T-helper 17 cell (primary cell): ENCODE measurements around the gene GRHL1. TPM values are rescaled to one million over a fixed set of nuclear protein-coding genes. Genes with fewer than 3 reads are reported as not detected.
"Not testable (repeated sequence)": the region's sequence is repeated elsewhere in the genome, so short reads cannot be mapped to it uniquely, and the experiment has no call there.

Experiments
- ATAC-seq: fragments of 150-1000 bp; cut with Tn5 transposase; 2 replicates; pipeline ENCODE4 v1.10.0; 2021; ENCODE audit warnings: mild to moderate bottlenecking, moderate library complexity
- DNase-seq, 3 donors: peaks; one replicate each; pipeline versions ENCODE4 v3.0.0 to v3.0.0-alpha.2; 2020 to 2021
- H3K9me3 ChIP-seq: one replicate; pipeline ENCODE4 v1.7.0; 2013; ENCODE audit warnings: low read length, mild to moderate bottlenecking; ENCODE audit not compliant: control insufficient read depth, poor library complexity, severe bottlenecking
- H3K27ac Mint-ChIP-seq: one replicate; pipeline ENCODE4 v1.8.0; 2022; ENCODE audit warnings: mild to moderate bottlenecking, moderate library complexity, mixed read lengths
- H3K27me3 Mint-ChIP-seq: one replicate; pipeline ENCODE4 v1.8.0; 2022; ENCODE audit warnings: mixed read lengths
- H3K36me3 Mint-ChIP-seq: one replicate; pipeline ENCODE4 v1.8.0; 2022; ENCODE audit warnings: low read depth, mixed read lengths
- H3K4me1 Mint-ChIP-seq: one replicate; pipeline ENCODE4 v1.8.0; 2022; ENCODE audit warnings: mild to moderate bottlenecking, mixed read lengths
- H3K4me3 Mint-ChIP-seq: one replicate; pipeline ENCODE4 v1.8.0; 2022; ENCODE audit warnings: mild to moderate bottlenecking, moderate library complexity, mixed read lengths
- total RNA-seq, 4 donors: library from RNA in 2 of 4; stranded (reverse) in 2 of 4; gene quantifications; one replicate each; pipeline ENCODE4 v1.2.3 and lab custom pipeline; 2022 to 2026

Gene GRHL1
- total RNA-seq, 2 donors from 2014 or later: 0.60 to 3.7 TPM

DNA sequence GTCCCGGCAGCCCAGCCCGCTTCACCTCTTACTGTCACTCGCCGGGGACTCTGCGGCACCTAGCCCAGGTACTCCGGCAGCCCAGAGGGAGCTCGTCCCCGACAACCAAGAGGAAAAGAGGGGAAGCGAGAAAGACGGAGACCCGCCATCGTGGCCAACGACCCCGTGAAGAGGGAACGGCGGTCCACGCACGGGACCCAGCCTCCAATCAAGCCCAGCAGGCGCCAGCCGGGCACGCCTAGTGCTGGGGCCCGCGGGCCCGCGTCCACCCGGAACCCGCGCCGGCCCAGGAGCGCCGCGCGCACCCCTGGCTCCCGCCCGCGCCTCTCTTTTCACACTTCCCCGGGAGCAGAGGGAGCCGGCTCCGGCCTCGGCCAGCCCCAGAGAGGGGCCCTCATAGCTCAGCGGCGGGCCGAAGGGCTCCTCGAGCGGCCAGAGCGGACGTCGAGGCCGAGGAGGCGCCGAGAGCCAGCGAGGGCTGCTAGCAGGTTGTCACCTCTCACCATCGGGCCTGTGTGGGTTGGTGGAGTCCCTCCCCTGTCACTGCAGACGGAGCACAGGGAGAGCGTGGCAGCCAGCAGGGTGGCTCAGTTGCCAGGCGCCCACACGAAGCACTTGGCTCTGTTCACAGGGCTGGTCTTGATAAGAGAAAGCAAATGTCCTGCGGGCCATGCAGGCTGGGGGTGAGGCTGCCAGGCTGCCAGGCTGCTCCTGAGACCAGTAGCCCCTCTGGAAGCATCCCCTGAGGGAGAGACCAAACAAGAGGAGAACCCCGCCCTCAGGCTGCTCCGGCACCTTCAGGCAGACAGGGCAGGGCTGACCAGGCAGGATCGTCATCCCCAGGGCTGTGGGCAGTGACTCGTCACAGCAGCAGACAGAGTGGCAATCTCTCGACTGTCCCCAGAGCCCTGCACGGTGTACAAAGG, 55.0 kb downstream of the GRHL1 start:
- H3K4me1 Mint-ChIP-seq: peaks cover 2% of the 10 kb centered on the region
- no peaks in the 10 kb centered on the region for H3K36me3 Mint-ChIP-seq
- peaks cover 32% of the 10 kb centered on the region for H3K27me3 Mint-ChIP-seq
- H3K4me3 Mint-ChIP-seq: no peak overlapping the region
- ATAC-seq (no peak), DNase-seq (no peak)
- no peaks in the 10 kb centered on the region for H3K9me3 ChIP-seq
- H3K27ac Mint-ChIP-seq: no peak overlapping the region

- Mint-ChIP-seq H3K36me3 (no peaks in the 10 kb centered on the region), H3K27ac (no peak overlapping the region), H3K27me3 (peaks cover 32% of the 10 kb centered on the region), H3K4me1 (peaks cover 2% of the 10 kb centered on the region), H3K4me3 (no peak overlapping the region)
- H3K9me3 ChIP-seq: no peaks in the 10 kb centered on the region
- DNase-seq (no peak), ATAC-seq (no peak)
Measured at GRCh38 chr2:10007435-10007834, 55.9 kb downstream of the GRHL1 start.

DNA sequence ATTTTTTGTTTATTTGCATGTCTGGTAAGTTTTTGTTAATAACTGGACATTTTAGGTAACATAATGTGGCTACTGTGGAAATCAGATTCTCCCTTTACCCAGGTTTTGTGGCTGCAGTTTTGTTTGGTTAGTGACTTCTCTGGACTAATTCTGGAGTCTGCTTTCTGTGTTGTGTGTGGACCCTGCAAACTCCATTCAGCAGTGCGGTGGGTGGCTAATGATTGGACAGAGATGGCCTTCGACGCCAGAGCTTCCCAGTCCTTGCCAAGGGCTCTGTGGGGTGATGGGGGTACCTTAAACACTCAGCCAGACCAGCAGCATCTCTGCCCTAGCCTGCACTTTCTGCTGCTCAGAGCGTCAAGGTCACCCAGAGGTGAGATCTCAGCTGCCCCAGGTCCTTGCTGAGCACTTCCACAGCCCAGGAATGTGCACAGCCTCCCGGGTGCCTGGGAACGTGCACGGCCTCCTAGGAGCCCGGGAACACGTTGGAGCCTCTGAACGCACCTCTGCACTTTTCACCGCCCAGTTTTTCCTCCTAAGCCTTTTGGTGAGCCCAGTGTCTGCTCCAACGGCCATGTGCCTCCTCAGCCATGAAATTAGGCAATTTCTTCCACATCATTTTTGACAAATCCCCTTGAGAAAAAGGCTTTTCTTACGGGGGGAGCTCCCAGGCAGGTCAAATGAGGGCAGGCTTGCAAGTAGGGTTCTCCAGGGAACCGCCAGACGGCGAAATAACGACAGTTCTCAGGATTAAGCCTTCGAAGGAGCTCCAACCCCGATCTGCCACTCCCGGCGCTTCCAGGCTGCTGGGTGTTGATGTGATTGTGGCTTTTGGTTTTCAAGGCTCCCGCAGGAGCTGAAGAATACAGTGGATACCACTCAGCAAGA, 56.7 kb downstream of the GRHL1 start:
- H3K4me3 Mint-ChIP-seq: no peak overlapping the region
- no peak for DNase-seq
- H3K27ac Mint-ChIP-seq: no peak overlapping the region
- no peaks in the 10 kb centered on the region for H3K36me3 Mint-ChIP-seq
- H3K9me3 ChIP-seq: no peaks in the 10 kb centered on the region
- peaks cover 32% of the 10 kb centered on the region for H3K27me3 Mint-ChIP-seq
- peaks cover 2% of the 10 kb centered on the region for H3K4me1 Mint-ChIP-seq
- ATAC-seq: no peak

DNA sequence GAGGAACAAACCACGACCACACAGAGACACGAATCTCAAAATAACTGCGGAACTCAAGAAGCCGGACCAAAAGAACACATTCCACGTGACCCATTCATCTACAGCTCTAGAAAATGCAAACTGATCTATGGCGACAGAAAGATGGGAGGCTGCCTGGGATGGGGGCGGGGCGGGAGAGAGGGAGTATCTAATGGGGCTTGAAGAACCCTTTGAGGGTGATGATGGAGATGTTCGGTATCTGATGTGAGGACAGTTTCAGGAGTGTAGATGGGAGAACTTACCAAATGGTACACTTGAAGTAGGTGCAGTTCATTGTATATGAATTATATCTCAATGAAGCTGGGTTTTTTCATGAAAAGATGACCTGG, 57.3 kb downstream of the GRHL1 start:
- no peaks in the 10 kb centered on the region for H3K9me3 ChIP-seq
- Mint-ChIP-seq H3K27ac (no peak overlapping the region), H3K4me1 (peaks cover 2% of the 10 kb centered on the region), H3K4me3 (no peak overlapping the region), H3K27me3 (peaks cover 32% of the 10 kb centered on the region), H3K36me3 (no peaks in the 10 kb centered on the region)
- DNase-seq (no peak), ATAC-seq (no peak)

DNA sequence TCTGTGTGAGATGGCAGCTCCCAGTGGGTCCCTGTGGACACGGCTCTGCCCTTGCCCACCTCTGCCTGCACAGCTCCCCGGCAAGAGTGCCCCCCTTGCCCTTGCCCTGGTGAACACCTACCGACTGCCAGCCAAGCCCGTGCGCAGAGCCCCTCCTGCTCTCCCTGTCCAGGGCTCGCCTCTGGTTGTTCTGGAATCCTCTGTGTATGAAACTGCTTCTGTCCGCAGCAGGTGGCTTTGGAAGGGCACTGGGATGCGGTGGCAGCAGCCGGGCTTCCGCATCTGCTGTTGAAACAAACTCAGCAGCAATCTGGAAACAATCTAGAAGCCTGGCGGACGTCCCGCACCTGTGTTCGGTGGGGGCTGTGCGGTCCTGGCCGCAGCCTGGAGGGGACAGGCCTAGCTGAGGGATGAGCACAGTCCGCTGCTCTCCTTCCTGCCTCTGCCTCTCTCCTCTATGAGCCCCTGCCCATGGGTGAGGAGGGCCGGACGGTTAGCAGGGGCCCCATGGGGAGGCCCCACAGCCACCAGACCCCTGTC, 57.8 kb downstream of the GRHL1 start:
- H3K4me3 Mint-ChIP-seq: no peak overlapping the region
- no peaks in the 10 kb centered on the region for H3K9me3 ChIP-seq
- H3K27me3 Mint-ChIP-seq: peaks cover 30% of the 10 kb centered on the region
- DNase-seq (no peak), ATAC-seq (no peak)
- H3K36me3 Mint-ChIP-seq: no peaks in the 10 kb centered on the region
- no peak overlapping the region for H3K27ac Mint-ChIP-seq
- peaks cover 2% of the 10 kb centered on the region for H3K4me1 Mint-ChIP-seq

DNA sequence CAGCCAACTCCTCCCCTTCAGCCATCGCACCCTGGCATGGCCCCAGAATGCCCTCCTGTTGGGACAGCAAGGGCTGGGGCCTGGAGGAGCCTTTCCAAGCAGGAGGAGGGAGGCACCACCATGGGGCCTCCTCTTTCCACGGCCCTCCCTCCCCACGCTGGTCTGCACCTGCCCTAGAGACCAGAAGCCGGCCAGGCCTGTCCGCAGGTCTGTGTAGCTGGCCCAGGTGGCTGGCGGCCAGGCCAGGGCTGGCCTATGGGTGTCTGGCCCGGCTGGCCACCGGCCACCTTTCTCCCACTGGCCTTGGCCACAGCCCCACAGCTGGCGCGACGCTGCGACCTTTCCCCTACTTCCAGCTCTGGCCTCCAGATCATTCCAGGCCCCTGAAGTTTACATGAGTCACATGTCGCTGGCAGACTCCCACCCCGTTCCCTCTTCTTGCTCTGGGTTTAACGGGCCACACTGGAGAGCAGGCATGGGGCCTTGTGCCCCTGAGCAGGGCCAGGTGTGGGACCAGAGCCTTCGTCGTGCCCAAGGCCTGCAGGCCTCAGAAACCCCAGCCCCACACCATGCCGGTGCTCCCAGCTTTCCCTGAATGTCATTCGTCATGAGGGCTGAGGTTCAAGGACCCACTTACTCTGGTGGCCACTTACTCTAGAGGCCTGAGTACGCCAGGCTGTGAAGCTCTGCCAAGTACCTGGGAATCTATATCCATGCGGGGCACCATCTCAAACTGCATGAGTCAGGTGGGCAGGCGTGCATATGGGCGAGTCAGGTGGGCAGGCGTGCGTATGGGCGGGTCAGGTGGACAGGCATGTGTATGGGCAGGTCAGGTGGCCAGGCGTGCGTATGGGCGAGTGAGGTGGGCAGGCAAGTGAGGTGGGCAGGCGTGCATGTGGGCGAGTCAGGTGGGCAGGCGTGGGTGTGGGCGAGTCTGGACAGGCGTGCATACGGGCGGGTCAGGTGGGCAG, 58.6 kb downstream of the GRHL1 start:
- Mint-ChIP-seq H3K4me1 (peaks cover 2% of the 10 kb centered on the region), H3K36me3 (no peaks in the 10 kb centered on the region), H3K27ac (no peak overlapping the region), H3K27me3 (peaks cover 22% of the 10 kb centered on the region), H3K4me3 (no peak overlapping the region)
- DNase-seq: no peak
- no peak for ATAC-seq
- H3K9me3 ChIP-seq: no peaks in the 10 kb centered on the region

GRCh38 chr2:10010861-10011605, 59.5 kb downstream of the GRHL1 start:
- peaks cover 15% of the 10 kb centered on the region for H3K27me3 Mint-ChIP-seq
- not testable (repeated sequence) for H3K36me3 Mint-ChIP-seq, ATAC-seq, H3K4me1 Mint-ChIP-seq, H3K9me3 ChIP-seq, DNase-seq, H3K4me3 Mint-ChIP-seq, H3K27ac Mint-ChIP-seq

DNA sequence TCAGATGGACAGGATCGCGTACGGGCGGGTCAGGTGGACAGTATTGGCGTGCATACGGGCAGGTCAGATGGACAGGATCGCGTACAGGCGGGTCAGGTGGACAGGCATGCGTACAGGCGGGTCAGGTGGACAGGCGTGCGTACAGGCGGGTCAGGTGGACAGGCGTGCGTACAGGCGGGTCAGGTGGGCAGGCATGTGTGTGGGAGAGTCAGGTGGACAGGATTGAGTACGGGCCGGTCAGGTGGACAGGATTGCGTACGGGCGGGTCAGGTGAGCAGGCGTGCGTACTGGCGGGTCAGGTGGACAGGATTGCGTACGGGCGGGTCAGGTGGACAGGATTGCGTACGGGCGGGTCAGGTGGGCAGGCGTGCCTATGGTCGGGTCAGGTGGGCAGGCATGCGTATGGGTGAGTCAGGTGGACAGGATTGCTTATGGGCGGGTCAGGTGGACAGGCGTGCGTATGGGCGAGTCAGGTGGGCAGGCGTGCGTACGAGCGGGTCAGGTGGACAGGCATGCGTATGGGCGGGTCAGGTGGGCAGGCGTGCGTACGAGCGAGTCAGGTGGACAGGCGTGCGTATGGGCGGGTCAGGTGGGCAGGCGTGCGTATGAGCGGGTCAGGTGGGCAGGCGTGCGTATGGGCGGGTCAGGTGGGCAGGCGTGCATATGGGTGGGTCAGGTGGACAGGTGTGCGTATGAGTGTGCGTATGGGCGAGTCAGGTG, 60.3 kb downstream of the GRHL1 start:
- H3K9me3 ChIP-seq, ATAC-seq, H3K36me3 Mint-ChIP-seq, H3K27ac Mint-ChIP-seq, DNase-seq, H3K4me1 Mint-ChIP-seq, H3K4me3 Mint-ChIP-seq: not testable (repeated sequence)
- H3K27me3 Mint-ChIP-seq: peaks cover 15% of the 10 kb centered on the region

DNA sequence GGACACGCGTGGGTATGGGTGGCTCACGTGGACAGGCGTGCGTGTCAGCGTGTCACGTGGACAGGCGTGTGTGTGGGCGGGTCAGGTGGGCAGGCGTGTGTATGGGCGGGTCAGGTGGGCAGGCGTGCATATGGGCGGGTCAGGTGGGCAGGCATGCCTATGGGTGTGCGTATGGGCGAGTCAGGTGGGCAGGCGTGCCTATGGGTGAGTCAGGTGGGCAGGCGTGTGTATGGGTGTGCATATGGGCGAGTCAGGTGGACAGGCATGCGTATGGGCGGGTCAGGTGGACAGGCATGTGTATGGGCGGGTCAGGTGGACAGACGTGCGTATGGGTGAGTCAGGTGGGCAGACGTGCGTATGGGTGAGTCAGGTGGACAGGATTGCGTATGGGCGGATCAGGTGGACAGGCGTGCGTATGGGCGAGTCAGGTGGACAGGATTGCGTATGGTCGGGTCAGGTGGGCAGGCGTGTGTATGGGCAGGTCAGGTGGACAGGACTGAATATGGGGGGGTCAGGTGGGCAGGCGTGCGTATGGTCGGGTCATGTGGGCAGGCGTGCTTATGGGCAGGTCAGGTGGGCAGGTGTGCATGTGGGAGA, 61.0 kb downstream of the GRHL1 start:
- H3K27me3 Mint-ChIP-seq: peaks cover 13% of the 10 kb centered on the region
- not testable (repeated sequence) for H3K27ac Mint-ChIP-seq, H3K36me3 Mint-ChIP-seq, H3K4me3 Mint-ChIP-seq, H3K9me3 ChIP-seq, DNase-seq, H3K4me1 Mint-ChIP-seq, ATAC-seq

DNA sequence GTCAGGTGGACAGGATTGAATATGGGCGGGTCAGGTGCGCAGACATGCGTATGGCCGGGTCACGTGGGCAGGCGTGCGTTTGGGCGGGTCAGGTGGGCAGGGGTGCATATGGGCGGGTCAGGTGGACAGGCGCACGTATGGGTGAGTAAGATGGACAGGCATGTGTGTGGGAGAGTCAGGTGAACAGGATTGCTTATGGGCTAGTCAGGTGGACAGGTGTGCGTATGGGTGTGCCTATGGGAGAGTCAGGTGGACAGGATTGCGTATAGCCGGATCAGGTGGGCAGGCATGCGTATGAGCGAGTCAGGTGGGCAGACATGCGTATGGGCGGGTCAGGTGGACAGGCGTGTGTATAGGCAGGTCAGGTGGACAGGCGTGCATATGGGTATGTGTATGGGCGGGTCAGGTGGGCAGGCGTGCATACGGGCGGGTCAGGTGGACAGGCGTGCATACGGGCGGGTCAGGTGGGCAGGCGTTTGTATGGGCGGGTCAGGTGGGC, 61.5 kb downstream of the GRHL1 start:
- H3K27ac Mint-ChIP-seq: no peak overlapping the region
- no peak overlapping the region for H3K4me3 Mint-ChIP-seq
- no peaks in the 10 kb centered on the region for H3K36me3 Mint-ChIP-seq
- peaks cover 10% of the 10 kb centered on the region for H3K27me3 Mint-ChIP-seq
- DNase-seq: no peak
- H3K9me3 ChIP-seq: no peaks in the 10 kb centered on the region
- peaks cover 2% of the 10 kb centered on the region for H3K4me1 Mint-ChIP-seq
- no peak for ATAC-seq
